ENCODE results near the gene DPP4. TPM values are rescaled to one million over a fixed set of nuclear protein-coding genes. Genes with fewer than 3 reads are reported as not detected.
"Not testable (repeated sequence)": the region's sequence is repeated elsewhere in the genome, so short reads cannot be mapped to it uniquely, and the experiment has no call there.

DPP4 gene
- total and polyA plus RNA-seq, 8 donors, result 0.15 to 30.1 (median 2.4) TPM

DNA sequence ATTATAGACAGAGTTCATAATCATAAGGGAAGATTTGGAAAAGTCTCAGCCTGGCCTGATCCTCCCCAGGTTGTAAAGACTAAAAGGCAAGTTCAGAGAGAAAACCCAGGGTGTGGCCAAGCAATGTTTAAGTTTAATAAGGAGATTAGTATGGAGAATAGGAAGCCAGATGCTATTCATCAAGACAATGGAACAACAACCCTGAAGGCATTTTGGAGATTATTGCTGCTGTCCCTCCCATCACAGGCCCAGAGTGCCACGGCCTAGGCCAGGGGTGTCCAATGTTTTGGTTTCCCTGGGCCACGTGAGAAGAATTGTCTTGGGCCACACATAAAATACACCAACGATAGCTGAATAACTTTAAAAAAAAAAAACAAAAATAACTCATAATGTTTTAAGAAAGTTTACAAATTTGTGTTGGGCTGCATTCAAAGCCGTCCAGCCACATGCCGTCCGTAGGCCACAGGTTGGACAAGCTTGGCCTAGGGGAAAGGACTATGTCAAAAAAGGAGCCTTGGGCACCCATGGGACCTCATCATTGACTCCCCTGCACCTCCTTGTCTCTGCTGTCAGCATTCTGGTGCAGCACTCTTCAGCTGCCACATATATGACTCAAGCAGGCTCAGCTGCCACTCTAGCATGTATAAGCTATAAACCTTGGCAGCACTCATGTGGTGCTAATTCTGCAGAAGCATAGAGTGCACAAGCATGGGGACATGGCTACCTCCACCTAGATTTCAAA, 20.8 kb downstream of the DPP4 start:
- no peak for DNase-seq
- H3K27me3 ChIP-seq, result no peaks in the 10 kb centered on the region
- no peak overlapping the region for H3K4me3 ChIP-seq
- peaks cover 0 to 18% (median 13%) of the 10 kb centered on the region in 4 donors for H3K9me3 ChIP-seq
- TF ChIP-seq, protein P1, sequence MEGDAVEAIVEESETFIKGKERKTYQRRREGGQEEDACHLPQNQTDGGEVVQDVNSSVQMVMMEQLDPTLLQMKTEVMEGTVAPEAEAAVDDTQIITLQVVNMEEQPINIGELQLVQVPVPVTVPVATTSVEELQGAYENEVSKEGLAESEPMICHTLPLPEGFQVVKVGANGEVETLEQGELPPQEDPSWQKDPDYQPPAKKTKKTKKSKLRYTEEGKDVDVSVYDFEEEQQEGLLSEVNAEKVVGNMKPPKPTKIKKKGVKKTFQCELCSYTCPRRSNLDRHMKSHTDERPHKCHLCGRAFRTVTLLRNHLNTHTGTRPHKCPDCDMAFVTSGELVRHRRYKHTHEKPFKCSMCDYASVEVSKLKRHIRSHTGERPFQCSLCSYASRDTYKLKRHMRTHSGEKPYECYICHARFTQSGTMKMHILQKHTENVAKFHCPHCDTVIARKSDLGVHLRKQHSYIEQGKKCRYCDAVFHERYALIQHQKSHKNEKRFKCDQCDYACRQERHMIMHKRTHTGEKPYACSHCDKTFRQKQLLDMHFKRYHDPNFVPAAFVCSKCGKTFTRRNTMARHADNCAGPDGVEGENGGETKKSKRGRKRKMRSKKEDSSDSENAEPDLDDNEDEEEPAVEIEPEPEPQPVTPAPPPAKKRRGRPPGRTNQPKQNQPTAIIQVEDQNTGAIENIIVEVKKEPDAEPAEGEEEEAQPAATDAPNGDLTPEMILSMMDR (IDR thresholded peaks at IDR 0.05), result no peak
- TF ChIP-seq POLR2AphosphoS5 (IDR thresholded peaks at IDR 0.05) (no peak), EP300 (IDR thresholded peaks at IDR 0.05) (no peak), POLR2A (IDR thresholded peaks at IDR 0.05) (no peak)
- H3K4me1 ChIP-seq, result no peaks in the 10 kb centered on the region
- intact Hi-C loops (cut with DNase I; ENCODE audit: low total_unique reads), result no loop called here
- H3K36me3 ChIP-seq, result no peaks in the 10 kb centered on the region
- WGBS, 5 donors, result 86 to 96% (median 90%) methylated on average over 6 of the region's 6 CpGs
- no peak overlapping the region for H3K27ac ChIP-seq

DNA sequence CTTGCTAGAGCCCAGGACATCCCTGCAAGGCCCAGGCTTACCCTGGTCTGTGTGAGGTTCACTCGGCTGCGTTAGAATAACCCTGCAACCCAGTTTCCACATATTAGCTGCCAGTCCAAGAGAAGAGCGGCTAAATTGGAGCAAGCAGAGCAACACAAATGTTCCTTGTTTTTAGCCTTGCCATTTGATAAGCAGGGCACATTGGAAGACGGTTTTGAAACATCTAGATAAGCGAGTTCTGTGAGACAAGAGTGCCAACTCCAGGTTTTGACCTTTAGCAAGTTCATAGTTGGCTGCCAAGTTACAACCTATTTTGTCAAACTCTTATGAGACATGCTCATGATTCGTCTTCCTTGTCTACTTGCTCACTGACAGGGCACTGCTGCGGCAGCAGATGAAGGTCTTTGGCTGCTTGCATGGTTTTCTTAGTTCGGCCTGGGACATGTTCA, 23.5 kb downstream of the DPP4 start:
- DNase-seq, result no peak
- H3K27me3 ChIP-seq, result no peaks in the 10 kb centered on the region
- H3K36me3 ChIP-seq, result no peaks in the 10 kb centered on the region
- no peak overlapping the region for H3K4me3 ChIP-seq
- TF ChIP-seq, protein P1 (IDR thresholded peaks at IDR 0.05), result no peak
- TF ChIP-seq EP300 (IDR thresholded peaks at IDR 0.05), result no peak
- no peak for TF ChIP-seq POLR2A (IDR thresholded peaks at IDR 0.05)
- no peak for TF ChIP-seq POLR2AphosphoS5 (IDR thresholded peaks at IDR 0.05)
- intact Hi-C loops (cut with DNase I; ENCODE audit: low total_unique reads), result no loop called here
- no peaks in the 10 kb centered on the region for H3K4me1 ChIP-seq
- no peak overlapping the region for H3K27ac ChIP-seq
- WGBS, 5 donors, result 71 to 77% (median 73%) methylated on average over 8 of the region's 8 CpGs
- no peaks in the 10 kb centered on the region for H3K9me3 ChIP-seq

DNA sequence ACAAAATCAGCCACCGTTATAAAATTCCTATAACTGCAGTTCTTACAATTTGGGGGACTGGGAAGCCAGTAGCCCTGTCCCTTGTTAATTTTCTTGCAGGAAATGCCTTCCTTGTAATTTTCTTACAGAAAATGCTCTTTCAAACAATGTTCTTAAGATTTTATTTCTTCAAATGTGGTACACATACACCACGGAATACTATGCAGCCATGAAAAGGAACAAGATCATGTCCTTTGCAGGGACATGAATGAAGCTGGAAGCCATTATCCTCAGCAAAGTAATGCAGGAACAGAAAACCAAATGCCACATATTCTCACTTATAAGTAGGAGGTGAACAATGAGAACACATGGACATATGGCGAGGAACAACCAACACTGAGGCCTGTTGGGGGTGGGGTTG, 24.9 kb downstream of the DPP4 start:
- H3K4me1 ChIP-seq; H3K9me3 ChIP-seq; H3K4me3 ChIP-seq; intact Hi-C loops (cut with DNase I; ENCODE audit: low total_unique reads); H3K27me3 ChIP-seq; DNase-seq; H3K27ac ChIP-seq; H3K36me3 ChIP-seq: not testable (repeated sequence)
- 93 to 99% (median 98%) methylated on average over 3 of the region's 3 CpGs for WGBS, 5 donors

DNA sequence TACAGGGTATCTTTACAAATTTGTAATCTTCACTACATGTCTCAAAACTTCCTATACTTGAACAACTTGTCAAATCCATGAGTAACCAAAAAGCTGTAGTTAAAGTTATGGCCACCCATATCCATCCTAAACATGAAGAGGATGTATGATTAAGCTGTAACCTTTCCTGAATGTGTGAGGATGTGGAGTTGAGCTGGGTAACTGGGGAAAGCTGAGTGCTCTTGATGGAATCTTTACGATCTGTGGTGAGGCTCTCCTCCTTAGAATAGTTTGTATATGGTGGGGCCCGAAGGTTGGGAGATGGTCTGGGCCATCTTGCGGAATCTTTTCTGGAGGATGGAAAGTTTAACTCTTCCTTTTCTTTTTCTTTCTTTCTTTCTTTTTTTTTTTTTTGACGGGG, 29.4 kb downstream of the DPP4 start:
- 76 to 98% (median 94%) methylated on average over 4 of the region's 4 CpGs for WGBS, 5 donors
- Histone ChIP-seq H3K27ac (no peak overlapping the region), H3K36me3 (no peaks in the 10 kb centered on the region), H3K4me1 (no peaks in the 10 kb centered on the region), H3K27me3 (no peaks in the 10 kb centered on the region), H3K4me3 (no peak overlapping the region), H3K9me3 (no peaks in the 10 kb centered on the region)
- TF ChIP-seq EP300 (IDR thresholded peaks at IDR 0.05) (no peak), POLR2AphosphoS5 (IDR thresholded peaks at IDR 0.05) (no peak), POLR2A (IDR thresholded peaks at IDR 0.05) (no peak)
- TF ChIP-seq, protein P1 (IDR thresholded peaks at IDR 0.05), result no peak
- intact Hi-C loops (cut with DNase I; ENCODE audit: low total_unique reads), result no loop called here
- DNase-seq, result no peak

DNA sequence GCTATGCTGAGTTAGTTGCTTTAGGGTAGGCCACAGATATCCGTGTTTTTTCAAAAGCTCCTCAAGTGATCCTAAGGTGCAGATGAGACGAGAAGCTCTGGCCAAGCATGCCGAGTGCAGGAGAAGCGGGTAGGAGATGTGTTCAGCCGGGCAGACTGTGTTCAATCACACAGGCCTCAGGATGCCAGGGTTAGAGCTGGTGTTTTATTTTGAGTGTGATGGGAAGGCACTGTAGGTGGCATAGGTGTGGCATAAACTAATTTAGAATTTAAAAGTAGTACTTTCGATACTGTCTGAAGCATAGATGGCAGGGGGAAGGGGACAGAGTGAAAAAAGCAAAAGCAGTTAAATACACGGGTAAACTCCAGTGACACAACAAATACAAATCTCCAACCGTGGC, 30.9 kb downstream of the DPP4 start:
- H3K9me3 ChIP-seq, result no peaks in the 10 kb centered on the region
- H3K27ac ChIP-seq, result no peak overlapping the region
- intact Hi-C loops (cut with DNase I; ENCODE audit: low total_unique reads), result no loop called here
- 91 to 97% (median 94%) methylated on average over 8 of the region's 8 CpGs for WGBS, 5 donors
- H3K36me3 ChIP-seq, result no peaks in the 10 kb centered on the region
- H3K4me1 ChIP-seq, result no peaks in the 10 kb centered on the region
- no peaks in the 10 kb centered on the region for H3K27me3 ChIP-seq
- no peak overlapping the region for H3K4me3 ChIP-seq
- TF ChIP-seq POLR2AphosphoS5 (IDR thresholded peaks at IDR 0.05) (no peak), POLR2A (IDR thresholded peaks at IDR 0.05) (no peak), EP300 (IDR thresholded peaks at IDR 0.05) (no peak)
- TF ChIP-seq, protein P1 (IDR thresholded peaks at IDR 0.05), result no peak
- no peak for DNase-seq
